Bone marrow (tissue), 2 donors: ENCODE results near the gene SETBP1.
A peak's percentile ranks its signal among the peaks of the same experiment; 100 is the strongest.

Source experiments
- DNase-seq, 2 donors: peaks; one replicate each; lab custom pipeline; 2025; lab: John Stamatoyannopoulos, UW

SETBP1 gene

GRCh38 chr18:44816477-44816876 is 135.8 kb downstream of the SETBP1 start:
- DNase-seq, result no peak

GRCh38 chr18:44817831-44818473 is 137.3 kb downstream of the SETBP1 start:
- DNase-seq, result no peak

GRCh38 chr18:44818668-44819403 is 138.1 kb downstream of the SETBP1 start:
- DNase-seq, result no peak

- no peak for DNase-seq
These were observed 139.3 kb downstream of the SETBP1 start for GRCh38 chr18:44819944-44820510.

- no peak for DNase-seq
These were observed 141.2 kb downstream of the SETBP1 start for GRCh38 chr18:44821924-44822323.

GRCh38 chr18:44823286-44823685 is 142.6 kb downstream of the SETBP1 start:
- no peak for DNase-seq

GRCh38 chr18:44823782-44824181 is 143.1 kb downstream of the SETBP1 start:
- DNase-seq, result peak in 1 of 2 donors; percentile 5

- DNase-seq, result no peak
These were observed 144.2 kb downstream of the SETBP1 start for GRCh38 chr18:44824884-44825283.

- DNase-seq, result peak in 1 of 2 donors; percentile 15
These were observed 146.0 kb downstream of the SETBP1 start for GRCh38 chr18:44826418-44827259.

GRCh38 chr18:44828080-44828479 is 147.4 kb downstream of the SETBP1 start:
- no peak for DNase-seq

GRCh38 chr18:44830581-44830980 is 149.9 kb downstream of the SETBP1 start:
- no peak for DNase-seq

GRCh38 chr18:44833786-44834185 is 153.1 kb downstream of the SETBP1 start:
- no peak for DNase-seq

- no peak for DNase-seq
These were observed 154.3 kb downstream of the SETBP1 start for GRCh38 chr18:44834867-44835469.

GRCh38 chr18:44835703-44836102 is 155.0 kb downstream of the SETBP1 start:
- DNase-seq, result no peak

GRCh38 chr18:44836263-44836662 is 155.6 kb downstream of the SETBP1 start:
- DNase-seq, result no peak

GRCh38 chr18:44837482-44838180 is 156.9 kb downstream of the SETBP1 start:
- no peak for DNase-seq

GRCh38 chr18:44838971-44839666 is 158.4 kb downstream of the SETBP1 start:
- DNase-seq, result peak; percentile 19 to 83

- DNase-seq, result no peak
These were observed 159.5 kb downstream of the SETBP1 start for GRCh38 chr18:44840058-44840790.

GRCh38 chr18:44841221-44841620 is 160.5 kb downstream of the SETBP1 start:
- DNase-seq, result no peak
